Gastrocnemius medialis (tissue), 4 donors: ENCODE results near the gene NUP214.
A peak's percentile ranks its signal among the peaks of the same experiment; 100 is the strongest.

Experiments
- CTCF ChIP-seq, 5 experiments: fragments of 450-650 bp in 3 of 5; fragments of 200-600 bp in 2 of 5; sonication (generic) in 2 of 5; IDR thresholded peaks in 4 of 5; conservative IDR thresholded peaks in 1 of 5; 1 replicate in 4 of 5; 2 replicates in 1 of 5; pipeline ENCODE4 v1.5.1; 2016 to 2019; ENCODE audit warnings: antibody characterized with exemption in 5 of 5, mild to moderate bottlenecking in 3 of 5, moderate library complexity in 3 of 5
- POLR2A ChIP-seq, 2 donors: fragments of 450-650 bp; IDR thresholded peaks; one replicate each; pipeline ENCODE4 v1.6.1; 2017; ENCODE audit warnings: antibody characterized with exemption in 2 of 2, mild to moderate bottlenecking in 2 of 2, moderate library complexity in 2 of 2

- no peak for TF ChIP-seq CTCF (IDR thresholded peaks at IDR 0.05 in 4 of 5, conservative IDR thresholded peaks at IDR 0.05 in 1 of 5)
- peak; percentile 8 to 25 for TF ChIP-seq POLR2A (IDR thresholded peaks at IDR 0.05)
Measured at GRCh38 chr9:131270171-131271015, 145.0 kb downstream of the NUP214 start.
